Astrocyte (in vitro differentiated cells and primary cell): ENCODE measurements around the gene ZNF181. TPM values are rescaled to one million over a fixed set of nuclear protein-coding genes. Genes with fewer than 3 reads are reported as not detected.

ENCODE experiments used
- DNase-seq: peaks from one replicate; pipeline ENCODE4 v3.0.0-alpha.2; 2010; ENCODE audit warnings: low read depth
- FAIRE-seq: peaks from 2 replicates; lab custom pipeline; 2011; peaks lifted over from hg19 to GRCh38; lab: Jason Lieb, UNC
- H2AFZ ChIP-seq: 2 replicates; pipeline ENCODE4 v1.6.0; 2012; ENCODE audit warnings: low read depth, low read length, inconsistent platforms
- H3K27ac ChIP-seq: 2 replicates; pipeline ENCODE4 v1.5.1; 2011; ENCODE audit warnings: low read depth, low read length, inconsistent platforms
- H3K27me3 ChIP-seq: 2 replicates; pipeline ENCODE4 v1.6.0; 2011; ENCODE audit warnings: low read length, inconsistent platforms; ENCODE audit not compliant: insufficient read depth
- H3K36me3 ChIP-seq: 2 replicates; pipeline ENCODE4 v1.5.1; 2011; ENCODE audit warnings: low read length, inconsistent platforms; ENCODE audit not compliant: insufficient read depth
- H3K4me1 ChIP-seq: 2 replicates; pipeline ENCODE4 v1.5.1; 2011; ENCODE audit warnings: low read length, inconsistent platforms; ENCODE audit not compliant: insufficient read depth
- H3K4me2 ChIP-seq: 2 replicates; pipeline ENCODE4 v1.6.0; 2012; ENCODE audit warnings: low read length, inconsistent platforms
- H3K4me3 ChIP-seq: 2 replicates; pipeline ENCODE4 v1.5.1; 2011; ENCODE audit warnings: low read depth, mild to moderate bottlenecking, low read length, inconsistent platforms; ENCODE audit not compliant: insufficient read depth
- H3K79me2 ChIP-seq: 2 replicates; pipeline ENCODE4 v1.6.0; 2012; ENCODE audit warnings: mild to moderate bottlenecking, low read length, inconsistent platforms; ENCODE audit not compliant: insufficient read depth
- H3K9ac ChIP-seq: 2 replicates; pipeline ENCODE4 v1.6.0; 2012; ENCODE audit warnings: mild to moderate bottlenecking, low read length, inconsistent platforms
- H3K9me3 ChIP-seq: 2 replicates; pipeline ENCODE4 v1.5.1; 2012; ENCODE audit warnings: low read depth, mild to moderate bottlenecking, low read length, inconsistent platforms; ENCODE audit not compliant: insufficient read depth
- H4K20me1 ChIP-seq: 2 replicates; pipeline ENCODE4 v1.6.0; 2012; ENCODE audit warnings: low read length, inconsistent platforms; ENCODE audit not compliant: insufficient read depth
- H3K27ac Mint-ChIP-seq: one replicate; pipeline ENCODE4 v1.8.0; 2021; ENCODE audit warnings: mild to moderate bottlenecking, mixed read lengths; ENCODE audit not compliant: unreplicated experiment
- H3K27me3 Mint-ChIP-seq: one replicate; pipeline ENCODE4 v1.8.0; 2021; ENCODE audit warnings: low read depth, mixed read lengths; ENCODE audit not compliant: unreplicated experiment
- H3K36me3 Mint-ChIP-seq: one replicate; pipeline ENCODE4 v1.8.0; 2021; ENCODE audit warnings: low read depth, mixed read lengths; ENCODE audit not compliant: unreplicated experiment
- H3K4me1 Mint-ChIP-seq: one replicate; pipeline ENCODE4 v1.8.0; 2021; ENCODE audit warnings: low read depth, mixed read lengths; ENCODE audit not compliant: unreplicated experiment
- H3K4me3 Mint-ChIP-seq: one replicate; pipeline ENCODE4 v1.8.0; 2021; ENCODE audit warnings: mild to moderate bottlenecking, moderate library complexity, mixed read lengths; ENCODE audit not compliant: unreplicated experiment
- H3K9me3 Mint-ChIP-seq: one replicate; pipeline ENCODE4 v1.8.0; 2021; ENCODE audit warnings: mild to moderate bottlenecking, mixed read lengths; ENCODE audit not compliant: unreplicated experiment
- CTCF ChIP-seq: IDR thresholded peaks from 2 replicates; pipeline ENCODE4 v1.5.1; 2011; ENCODE audit warnings: low read depth, mild to moderate bottlenecking, inconsistent platforms, low read length, moderate library complexity; ENCODE audit not compliant: insufficient read depth
- EZH2 ChIP-seq: IDR thresholded peaks from 2 replicates; pipeline ENCODE4 v1.6.1; 2012; ENCODE audit warnings: mild to moderate bottlenecking, low read length, inconsistent platforms; ENCODE audit not compliant: insufficient read depth
- total RNA-seq: library from RNA; stranded (reverse); gene quantifications from 2 replicates; pipeline ENCODE4 v1.2.1, GENCODE V29; 2021

ZNF181 gene
- total RNA-seq, 1 donor from 2014 or later: 4.8 TPM

GRCh38 chr19:34722353-34722752, 11.7 kb upstream of the ZNF181 start:
- Histone ChIP-seq H3K79me2 (no peaks in the 10 kb centered on the region), H3K4me2 (no peak overlapping the region), H4K20me1 (no peaks in the 10 kb centered on the region), H3K4me1 (no peaks in the 10 kb centered on the region), H3K4me3 (no peak overlapping the region), H2AFZ (no peak overlapping the region), H3K36me3 (no peaks in the 10 kb centered on the region), H3K9ac (no peak overlapping the region), H3K27ac (no peak overlapping the region), H3K9me3 (no peaks in the 10 kb centered on the region), H3K27me3 (no peaks in the 10 kb centered on the region)
- DNase-seq (no peak), FAIRE-seq (no peak)
- Mint-ChIP-seq H3K4me3 (no peak overlapping the region), H3K27me3 (peaks cover 45% of the 10 kb centered on the region), H3K9me3 (peaks cover 7% of the 10 kb centered on the region), H3K4me1 (no peaks in the 10 kb centered on the region), H3K27ac (no peak overlapping the region), H3K36me3 (no peaks in the 10 kb centered on the region)
- no peak for TF ChIP-seq EZH2
- TF ChIP-seq CTCF: no peak

GRCh38 chr19:34725400-34725799, 8.6 kb upstream of the ZNF181 start:
- H3K27me3 ChIP-seq: no peaks in the 10 kb centered on the region
- no peaks in the 10 kb centered on the region for H3K36me3 Mint-ChIP-seq
- H3K4me3 ChIP-seq: no peak overlapping the region
- no peaks in the 10 kb centered on the region for H3K36me3 ChIP-seq
- H3K9me3 Mint-ChIP-seq: peaks cover 4% of the 10 kb centered on the region
- no peaks in the 10 kb centered on the region for H3K9me3 ChIP-seq
- H4K20me1 ChIP-seq: no peaks in the 10 kb centered on the region
- no peak overlapping the region for H2AFZ ChIP-seq
- no peak overlapping the region for H3K27ac ChIP-seq
- no peak overlapping the region for H3K4me2 ChIP-seq
- H3K4me1 Mint-ChIP-seq: no peaks in the 10 kb centered on the region
- FAIRE-seq: no peak
- no peak for DNase-seq
- no peaks in the 10 kb centered on the region for H3K4me1 ChIP-seq
- H3K9ac ChIP-seq: no peak overlapping the region
- H3K4me3 Mint-ChIP-seq: no peak overlapping the region
- no peak for TF ChIP-seq EZH2
- H3K79me2 ChIP-seq: no peaks in the 10 kb centered on the region
- H3K27me3 Mint-ChIP-seq: peaks cover 43% of the 10 kb centered on the region
- no peak overlapping the region for H3K27ac Mint-ChIP-seq

GRCh38 chr19:34731019-34731829, 2.8 kb upstream of the ZNF181 start:
- Histone ChIP-seq H2AFZ (no peak overlapping the region), H3K4me2 (no peak overlapping the region), H3K9me3 (no peaks in the 10 kb centered on the region), H3K36me3 (no peaks in the 10 kb centered on the region), H4K20me1 (no peaks in the 10 kb centered on the region), H3K27me3 (no peaks in the 10 kb centered on the region), H3K4me3 (no peak overlapping the region), H3K27ac (no peak overlapping the region), H3K9ac (no peak overlapping the region), H3K79me2 (peaks cover 3% of the 10 kb centered on the region), H3K4me1 (peaks cover 9% of the 10 kb centered on the region)
- peak overlapping the region; percentile 54 for H3K4me3 Mint-ChIP-seq
- no peak for DNase-seq
- H3K36me3 Mint-ChIP-seq: peaks cover 8% of the 10 kb centered on the region
- peaks cover 13% of the 10 kb centered on the region for H3K27me3 Mint-ChIP-seq
- H3K27ac Mint-ChIP-seq: no peak overlapping the region
- peaks cover 5% of the 10 kb centered on the region for H3K9me3 Mint-ChIP-seq
- H3K4me1 Mint-ChIP-seq: peaks cover 6% of the 10 kb centered on the region
- FAIRE-seq: no peak
- no peak for TF ChIP-seq CTCF
- TF ChIP-seq EZH2: no peak
